Measurements from ENCODE around the gene GPR4. TPM values are rescaled to one million over a fixed set of nuclear protein-coding genes. Genes with fewer than 3 reads are reported as not detected.
A peak's percentile ranks its signal among the peaks of the same experiment; 100 is the strongest.

The GPR4 gene
- total and polyA plus RNA-seq, 2 of the 8 experiments (the other 6 are each of a cell fraction or from before 2014, with no cell fraction given), result 0.19 to 0.39 TPM

DNA sequence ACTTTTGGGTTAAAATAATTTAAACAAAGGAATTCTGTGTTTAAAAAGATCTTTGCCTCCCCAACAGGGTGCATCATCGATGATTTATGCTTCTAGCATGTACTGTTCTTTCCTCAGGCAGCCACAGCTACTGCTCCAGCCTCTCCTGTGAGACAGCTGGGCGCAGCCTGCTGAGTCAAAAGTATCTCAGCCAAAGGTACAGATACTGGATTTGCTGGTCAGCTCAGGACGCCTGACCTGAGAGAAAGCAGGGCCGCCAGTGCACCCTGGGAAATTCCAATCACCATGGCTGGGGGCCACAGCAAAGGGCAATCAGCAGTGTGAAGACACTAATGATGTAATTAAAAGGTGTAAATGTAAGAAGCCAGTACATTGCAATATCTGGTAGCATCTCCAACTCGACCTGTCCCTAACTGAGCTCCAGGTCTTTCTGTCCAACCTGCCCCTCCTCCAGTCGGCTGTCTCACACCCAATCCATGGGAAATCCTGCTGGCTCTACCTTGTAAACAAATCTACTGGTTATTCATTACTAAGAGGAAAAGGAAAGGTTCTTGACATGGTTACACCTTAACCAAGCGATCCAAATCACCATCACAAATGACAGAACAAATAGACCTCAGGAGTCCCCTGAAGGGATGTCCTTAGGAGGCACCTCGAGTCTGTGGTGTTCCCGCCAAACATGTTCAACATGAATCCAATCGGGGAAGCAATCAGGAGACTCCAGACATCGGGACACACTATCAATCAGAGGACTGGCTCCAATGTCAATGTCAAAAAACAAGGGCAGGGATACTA, 24.7 kb downstream of the GPR4 start:
- Histone ChIP-seq H2BK20ac (ENCODE audit: low read length) (no peak overlapping the region), H2BK12ac (ENCODE audit: low read depth, low read length) (peak overlapping the region; percentile 52; the same call in 1 of the 2 replicates), H2BK120ac (replicated peaks; ENCODE audit: low read depth, low read length) (no peak overlapping the region), H3K4me1 (replicated peaks in 1 of 4; ENCODE audit: control insufficient read depth in 3 of 4, insufficient read depth in 4 of 4, low read length in 3 of 4) (peaks cover 7 to 15% (median 10%) of the 10 kb centered on the region in 4 experiments), H3K56ac (replicated peaks; ENCODE audit: insufficient read length, low read depth, low read length) (no peak overlapping the region), H4K8ac (ENCODE audit: extremely low read depth, insufficient read depth, low read length) (no peak overlapping the region), H3K36me3 (ENCODE audit: control insufficient read depth in 2 of 4, insufficient read depth in 4 of 4, low read length in 3 of 4) (no peaks in the 10 kb centered on the region; a peak in 1 of 8 replicates), H3K18ac (ENCODE audit: extremely low read depth, low read length) (no peak overlapping the region), H3K79me1 (ENCODE audit: low read depth, low read length) (no peaks in the 10 kb centered on the region; the same call in 1 of the 2 replicates), H3K23ac (ENCODE audit: insufficient read length) (no peak overlapping the region), H3K23me2 (ENCODE audit: low read depth, low read length) (no peaks in the 10 kb centered on the region; the same call in 1 of the 2 replicates), H3K4me2 (ENCODE audit: insufficient read depth in 1 of 2, low read depth in 2 of 2, low read length in 2 of 2) (peak overlapping the region; percentile 28 to 62; a peak in 3 of 4 replicates), H3K9me3 (ENCODE audit: insufficient read depth in 2 of 2, low read depth in 1 of 2, low read length in 1 of 2) (no peaks in the 10 kb centered on the region), H4K91ac (replicated peaks; ENCODE audit: insufficient read length, low read length) (no peak overlapping the region), H2BK5ac (ENCODE audit: low read depth, low read length) (no peak overlapping the region), H3K4me3 (ENCODE audit: extremely low read depth in 1 of 4, insufficient read depth in 2 of 4, low read depth in 3 of 4, low read length in 4 of 4) (peak overlapping the region in 1 of 4 experiments; percentile 11; a peak in 1 of 8 replicates), H3K27ac (ENCODE audit: low read depth, low read length) (no peak overlapping the region), H3K9ac (replicated peaks in 1 of 4; ENCODE audit: extremely low read depth in 1 of 4, low read depth in 3 of 4, low read length in 3 of 4) (no peak overlapping the region; a peak in 1 of 7 replicates), H3K79me2 (ENCODE audit: control insufficient read depth in 1 of 2, insufficient read depth in 2 of 2, low read length in 2 of 2) (0 out of 4 replicates have a peak, but pooled peaks cover 0 to 2% of the 10 kb centered on the region in 2 experiments), H3K14ac (ENCODE audit: insufficient read length) (no peak overlapping the region), H2AFZ (ENCODE audit: low read length) (no peak overlapping the region), H3K4ac (replicated peaks; ENCODE audit: insufficient read length, low read depth, low read length) (no peak overlapping the region), H3K27me3 (replicated peaks in 1 of 4; ENCODE audit: control insufficient read depth in 3 of 4, extremely low read depth in 1 of 4, insufficient read depth in 3 of 4, low read length in 3 of 4) (no peaks in the 10 kb centered on the region), H2BK15ac (ENCODE audit: low read length) (no peak overlapping the region), H4K20me1 (replicated peaks in 1 of 2; ENCODE audit: control insufficient read depth in 1 of 2, insufficient read depth in 2 of 2, low read length in 2 of 2) (no peaks in the 10 kb centered on the region), H4K5ac (ENCODE audit: insufficient read length, low read depth, low read length) (no peak overlapping the region), H2AK5ac (ENCODE audit: low read depth, low read length) (no peak overlapping the region)
- ChIA-PET POLR2A (ENCODE audit: partially characterized antibody) (interaction anchor here (1.2 kb wide), 1 partner anchor 24 kb away, joined by 3 read pairs; no protein-coding TSS in a partner anchor), CTCF (ENCODE audit: partially characterized antibody) (interaction anchor here (0.6 to 2.2 kb wide), 8 partner anchors 14 to 91 kb away, joined by 3 to 8 read pairs (median 4); no protein-coding TSS in a partner anchor)
- no peak for TF ChIP-seq CEBPB (IDR thresholded peaks at IDR 0.05; ENCODE audit: low read depth, low read length)
- TF ChIP-seq, protein P1, sequence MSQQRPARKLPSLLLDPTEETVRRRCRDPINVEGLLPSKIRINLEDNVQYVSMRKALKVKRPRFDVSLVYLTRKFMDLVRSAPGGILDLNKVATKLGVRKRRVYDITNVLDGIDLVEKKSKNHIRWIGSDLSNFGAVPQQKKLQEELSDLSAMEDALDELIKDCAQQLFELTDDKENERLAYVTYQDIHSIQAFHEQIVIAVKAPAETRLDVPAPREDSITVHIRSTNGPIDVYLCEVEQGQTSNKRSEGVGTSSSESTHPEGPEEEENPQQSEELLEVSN (IDR thresholded peaks at IDR 0.05), result peak; percentile 72
- TF ChIP-seq SP1 (IDR thresholded peaks at IDR 0.05; ENCODE audit: low read depth, low read length), result no peak
- TF ChIP-seq RNF2 (IDR thresholded peaks at IDR 0.05; ENCODE audit: borderline replicate concordance, low read depth, low read length, missing control alignments, poor library complexity, severe bottlenecking), result no peak
- FAIRE-seq (peak; percentile 60), DNase-seq (ENCODE audit: low read depth in 1 of 2, low spot score in 2 of 2) (no peak)
- 63% methylated on average over 11 of the region's 11 CpGs; no CpG with 5 or more reads in 1 of the 2 experiments for WGBS, 2 experiments (ENCODE audit: extremely low coverage in 1 of 2, insufficient coverage in 1 of 2, insufficient read length in 1 of 2, insufficient replicate concordance in 2 of 2, low coverage in 1 of 2, low lambda C conversion rate in 2 of 2, missing lambda C conversion rate in 1 of 2)
